Measurements from ENCODE around the gene ZNF385C. TPM values are rescaled to one million over a fixed set of nuclear protein-coding genes. Genes with fewer than 3 reads are reported as not detected.
A peak's percentile ranks its signal among the peaks of the same experiment; 100 is the strongest.

Gene ZNF385C
- total and polyA plus RNA-seq, 2 of the 13 experiments (the other 11 are each of a cell fraction or from before 2014, with no cell fraction given), result 2.3 to 6.1 TPM

DNA sequence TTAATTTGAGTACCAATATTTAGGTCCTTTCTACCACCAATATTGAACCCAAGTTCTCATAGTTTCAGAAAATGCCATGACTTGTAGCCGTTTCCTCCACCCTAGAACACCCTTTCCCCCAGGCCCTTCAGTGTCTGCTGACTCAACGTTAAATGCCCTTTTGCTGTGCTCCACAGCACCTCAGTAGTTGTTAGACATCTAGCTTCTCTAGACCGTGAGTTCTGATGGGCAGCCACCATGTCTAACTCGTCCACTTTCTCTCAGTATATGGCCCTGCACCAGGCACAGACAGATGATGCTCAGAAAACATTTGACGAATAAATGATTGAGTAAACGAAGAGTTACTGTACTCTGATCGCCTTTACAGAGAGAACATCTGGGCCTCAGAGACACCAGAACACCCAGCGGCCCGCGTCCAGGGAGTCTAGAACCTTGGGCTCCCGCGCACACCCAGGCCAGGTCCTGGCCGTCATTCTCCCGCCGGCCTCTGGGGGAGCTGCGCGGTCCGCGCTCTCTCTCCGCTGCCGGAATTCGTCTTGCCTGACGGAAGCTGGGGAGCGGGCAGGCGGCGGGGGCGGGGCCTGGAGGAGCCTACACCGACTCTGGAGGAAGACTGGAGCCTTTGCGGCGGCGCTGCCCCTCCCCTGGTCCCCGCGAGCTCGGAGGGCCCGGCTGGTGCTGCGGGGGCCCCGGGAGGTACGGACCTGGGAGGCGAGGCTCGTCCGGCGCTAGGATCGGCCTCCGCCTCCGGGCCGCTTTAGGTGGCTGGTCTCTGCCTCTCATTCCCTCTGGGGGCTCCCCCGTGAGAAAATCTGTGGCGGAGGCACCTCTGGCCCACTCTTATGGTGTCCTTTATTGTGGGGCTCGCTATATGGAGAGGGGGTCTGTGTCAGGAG lies 78.5 kb downstream of the ZNF385C start, which contains the start of gene NKIRAS2 (continued):
- TF ChIP-seq, protein P1, sequence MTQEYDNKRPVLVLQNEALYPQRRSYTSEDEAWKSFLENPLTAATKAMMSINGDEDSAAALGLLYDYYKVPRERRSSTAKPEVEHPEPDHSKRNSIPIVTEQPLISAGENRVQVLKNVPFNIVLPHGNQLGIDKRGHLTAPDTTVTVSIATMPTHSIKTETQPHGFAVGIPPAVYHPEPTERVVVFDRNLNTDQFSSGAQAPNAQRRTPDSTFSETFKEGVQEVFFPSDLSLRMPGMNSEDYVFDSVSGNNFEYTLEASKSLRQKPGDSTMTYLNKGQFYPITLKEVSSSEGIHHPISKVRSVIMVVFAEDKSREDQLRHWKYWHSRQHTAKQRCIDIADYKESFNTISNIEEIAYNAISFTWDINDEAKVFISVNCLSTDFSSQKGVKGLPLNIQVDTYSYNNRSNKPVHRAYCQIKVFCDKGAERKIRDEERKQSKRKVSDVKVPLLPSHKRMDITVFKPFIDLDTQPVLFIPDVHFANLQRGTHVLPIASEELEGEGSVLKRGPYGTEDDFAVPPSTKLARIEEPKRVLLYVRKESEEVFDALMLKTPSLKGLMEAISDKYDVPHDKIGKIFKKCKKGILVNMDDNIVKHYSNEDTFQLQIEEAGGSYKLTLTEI (CRISPR knock-in tag; conservative IDR thresholded peaks at IDR 0.05), result no peak
- TF ChIP-seq, protein P2, sequence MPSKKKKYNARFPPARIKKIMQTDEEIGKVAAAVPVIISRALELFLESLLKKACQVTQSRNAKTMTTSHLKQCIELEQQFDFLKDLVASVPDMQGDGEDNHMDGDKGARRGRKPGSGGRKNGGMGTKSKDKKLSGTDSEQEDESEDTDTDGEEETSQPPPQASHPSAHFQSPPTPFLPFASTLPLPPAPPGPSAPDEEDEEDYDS (CRISPR knock-in tag; IDR thresholded peaks at IDR 0.05), result peak; percentile 68
- TF ChIP-seq ZNF510 (CRISPR knock-in tag; IDR thresholded peaks at IDR 0.05; ENCODE audit: low read depth) (0 out of 2 replicates have a peak, but pooled peaks have one; percentile 41), TAF15 (IDR thresholded peaks at IDR 0.05; ENCODE audit: low read depth, low read length, poor library complexity, severe bottlenecking) (peak; percentile 95), SRSF4 (IDR thresholded peaks at IDR 0.05; ENCODE audit: low read depth, low read length, poor library complexity, severe bottlenecking) (no peak), ZFP1 (CRISPR knock-in tag; IDR thresholded peaks at IDR 0.05) (no peak; the same call in 1 of the 2 replicates), MATR3 (CRISPR knock-in tag; IDR thresholded peaks at IDR 0.05) (no peak), MXI1 (IDR thresholded peaks at IDR 0.05; ENCODE audit: borderline replicate concordance, low read depth, low read length) (peak; percentile 84; the same call in 1 of the 3 replicates), NR1H2 (CRISPR knock-in tag; IDR thresholded peaks at IDR 0.05; ENCODE audit: borderline replicate concordance, low read depth) (no peak), ZNF598 (CRISPR knock-in tag; IDR thresholded peaks at IDR 0.05; ENCODE audit: borderline replicate concordance) (no peak), KMT2B (CRISPR knock-in tag; IDR thresholded peaks at IDR 0.05) (peak; percentile 97), PCBP1 (IDR thresholded peaks at IDR 0.05; ENCODE audit: borderline replicate concordance, low read depth, low read length) (no peak), ZNF432 (CRISPR knock-in tag; IDR thresholded peaks at IDR 0.05; ENCODE audit: borderline replicate concordance) (no peak), ZNF550 (CRISPR knock-in tag; IDR thresholded peaks at IDR 0.05; ENCODE audit: borderline replicate concordance) (no peak)
- TF ChIP-seq, protein P3, sequence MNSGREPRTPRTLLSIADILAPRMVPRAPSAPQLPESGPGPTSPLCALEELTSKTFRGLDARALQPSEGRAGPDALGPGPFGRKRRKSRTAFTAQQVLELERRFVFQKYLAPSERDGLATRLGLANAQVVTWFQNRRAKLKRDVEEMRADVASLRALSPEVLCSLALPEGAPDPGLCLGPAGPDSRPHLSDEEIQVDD (CRISPR knock-in tag; IDR thresholded peaks at IDR 0.05; ENCODE audit: borderline replicate concordance), result peak; percentile 50; the same call in 1 of the 2 replicates
- TF ChIP-seq, protein P4, sequence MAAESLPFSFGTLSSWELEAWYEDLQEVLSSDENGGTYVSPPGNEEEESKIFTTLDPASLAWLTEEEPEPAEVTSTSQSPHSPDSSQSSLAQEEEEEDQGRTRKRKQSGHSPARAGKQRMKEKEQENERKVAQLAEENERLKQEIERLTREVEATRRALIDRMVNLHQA (CRISPR knock-in tag; IDR thresholded peaks at IDR 0.05), result no peak
- TF ChIP-seq, protein P5, sequence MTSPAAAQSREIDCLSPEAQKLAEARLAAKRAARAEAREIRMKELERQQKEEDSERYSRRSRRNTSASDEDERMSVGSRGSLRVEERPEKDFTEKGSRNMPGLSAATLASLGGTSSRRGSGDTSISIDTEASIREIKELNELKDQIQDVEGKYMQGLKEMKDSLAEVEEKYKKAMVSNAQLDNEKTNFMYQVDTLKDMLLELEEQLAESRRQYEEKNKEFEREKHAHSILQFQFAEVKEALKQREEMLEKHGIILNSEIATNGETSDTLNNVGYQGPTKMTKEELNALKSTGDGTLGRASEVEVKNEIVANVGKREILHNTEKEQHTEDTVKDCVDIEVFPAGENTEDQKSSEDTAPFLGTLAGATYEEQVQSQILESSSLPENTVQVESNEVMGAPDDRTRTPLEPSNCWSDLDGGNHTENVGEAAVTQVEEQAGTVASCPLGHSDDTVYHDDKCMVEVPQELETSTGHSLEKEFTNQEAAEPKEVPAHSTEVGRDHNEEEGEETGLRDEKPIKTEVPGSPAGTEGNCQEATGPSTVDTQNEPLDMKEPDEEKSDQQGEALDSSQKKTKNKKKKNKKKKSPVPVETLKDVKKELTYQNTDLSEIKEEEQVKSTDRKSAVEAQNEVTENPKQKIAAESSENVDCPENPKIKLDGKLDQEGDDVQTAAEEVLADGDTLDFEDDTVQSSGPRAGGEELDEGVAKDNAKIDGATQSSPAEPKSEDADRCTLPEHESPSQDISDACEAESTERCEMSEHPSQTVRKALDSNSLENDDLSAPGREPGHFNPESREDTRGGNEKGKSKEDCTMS (CRISPR knock-in tag; conservative IDR thresholded peaks at IDR 0.05), result no peak
- TF ChIP-seq, protein P6, sequence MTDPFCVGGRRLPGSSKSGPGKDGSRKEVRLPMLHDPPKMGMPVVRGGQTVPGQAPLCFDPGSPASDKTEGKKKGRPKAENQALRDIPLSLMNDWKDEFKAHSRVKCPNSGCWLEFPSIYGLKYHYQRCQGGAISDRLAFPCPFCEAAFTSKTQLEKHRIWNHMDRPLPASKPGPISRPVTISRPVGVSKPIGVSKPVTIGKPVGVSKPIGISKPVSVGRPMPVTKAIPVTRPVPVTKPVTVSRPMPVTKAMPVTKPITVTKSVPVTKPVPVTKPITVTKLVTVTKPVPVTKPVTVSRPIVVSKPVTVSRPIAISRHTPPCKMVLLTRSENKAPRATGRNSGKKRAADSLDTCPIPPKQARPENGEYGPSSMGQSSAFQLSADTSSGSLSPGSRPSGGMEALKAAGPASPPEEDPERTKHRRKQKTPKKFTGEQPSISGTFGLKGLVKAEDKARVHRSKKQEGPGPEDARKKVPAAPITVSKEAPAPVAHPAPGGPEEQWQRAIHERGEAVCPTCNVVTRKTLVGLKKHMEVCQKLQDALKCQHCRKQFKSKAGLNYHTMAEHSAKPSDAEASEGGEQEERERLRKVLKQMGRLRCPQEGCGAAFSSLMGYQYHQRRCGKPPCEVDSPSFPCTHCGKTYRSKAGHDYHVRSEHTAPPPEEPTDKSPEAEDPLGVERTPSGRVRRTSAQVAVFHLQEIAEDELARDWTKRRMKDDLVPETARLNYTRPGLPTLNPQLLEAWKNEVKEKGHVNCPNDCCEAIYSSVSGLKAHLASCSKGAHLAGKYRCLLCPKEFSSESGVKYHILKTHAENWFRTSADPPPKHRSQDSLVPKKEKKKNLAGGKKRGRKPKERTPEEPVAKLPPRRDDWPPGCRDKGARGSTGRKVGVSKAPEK (CRISPR knock-in tag; IDR thresholded peaks at IDR 0.05; ENCODE audit: borderline replicate concordance), result 0 out of 2 replicates have a peak, but pooled peaks have one; percentile 54
